RPMI7951 (cell line): ENCODE results near the gene SYCP3. TPM values are rescaled to one million over a fixed set of nuclear protein-coding genes. Genes with fewer than 3 reads are reported as not detected.

ENCODE experiments used
- DNase-seq: peaks from one replicate; pipeline ENCODE4 v3.0.0-alpha.2; 2012; ENCODE audit warnings: low read depth
- total RNA-seq: library from RNA; depleted of rRNA; stranded (reverse); fragments of >200 nt; shearing (Covaris generic); gene quantifications from 2 replicates; pipeline ENCODE4 v1.2.3, GENCODE V29; 2014; rRNA removed

The SYCP3 gene
- 0.20 TPM in 1 of 2 replicates, not detected in the other for total RNA-seq

DNA sequence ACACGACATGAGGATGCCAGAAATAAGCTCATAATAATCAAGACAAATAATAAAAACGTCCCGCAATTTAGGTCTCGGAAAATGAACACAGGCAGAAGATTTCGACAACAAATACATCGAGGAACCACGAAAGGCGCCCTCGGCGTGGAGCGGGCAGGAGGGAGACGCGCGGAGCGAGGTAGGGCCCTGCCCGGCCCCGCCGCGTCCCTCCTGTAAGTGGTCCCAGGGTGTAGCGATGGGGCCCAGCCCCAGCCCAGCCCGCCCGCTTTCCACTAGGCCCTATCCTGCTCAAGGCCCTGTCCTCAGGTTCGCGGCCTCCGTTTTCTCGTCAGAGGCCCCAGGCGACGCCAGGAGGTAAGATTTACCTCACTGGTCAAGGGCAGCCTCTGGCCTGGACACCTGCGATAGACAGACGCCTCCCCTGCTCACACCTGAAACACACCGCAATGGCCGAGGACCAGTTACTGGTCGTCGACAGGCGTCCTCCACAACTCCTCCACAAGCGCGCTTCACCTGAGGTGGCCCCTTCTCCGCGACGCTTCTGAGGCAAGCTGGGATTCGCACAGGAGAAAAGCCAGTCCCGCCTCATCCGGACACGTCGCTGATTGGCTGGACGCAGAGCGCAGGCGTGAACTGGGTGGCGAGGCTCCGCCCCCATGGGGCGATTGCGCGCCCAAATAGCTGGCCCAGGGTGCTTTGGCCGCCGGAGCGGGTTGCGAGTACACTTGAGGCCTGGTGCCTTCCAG is at the start of gene SYCP3:
SYCP3 (minus strand) TSS at position 543 of the 746 bp plus-strand sequence. CDS start 1,527 bp downstream, outside the sequence.
- no peak for DNase-seq

DNA sequence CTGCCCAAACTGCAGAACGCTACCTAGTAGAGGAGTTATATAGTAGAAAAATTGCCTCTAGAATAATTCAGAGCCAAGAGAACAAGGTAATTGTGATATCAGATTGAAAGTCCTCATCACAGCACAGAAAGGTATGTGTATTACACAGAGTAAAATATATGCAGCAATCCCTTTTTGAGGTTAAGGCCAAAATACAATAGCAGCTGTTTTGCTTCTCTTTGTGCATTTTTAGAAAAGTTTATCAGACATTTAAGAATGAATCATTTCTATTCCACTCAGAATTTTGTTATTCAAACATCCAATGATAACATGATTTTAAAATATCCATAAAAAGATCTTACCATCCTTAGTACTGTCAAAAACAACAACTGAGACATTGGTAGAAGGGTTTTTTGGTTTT is 46.4 kb upstream of the SYCP3 start:
- no peak for DNase-seq

- DNase-seq, result no peak
These were observed 45.1 kb upstream of the SYCP3 start for GRCh38 chr12:101784376-101784775.

GRCh38 chr12:101783838-101784237 is 44.6 kb upstream of the SYCP3 start:
- DNase-seq, result no peak

GRCh38 chr12:101783150-101783549 is 43.9 kb upstream of the SYCP3 start:
- DNase-seq, result no peak

DNA sequence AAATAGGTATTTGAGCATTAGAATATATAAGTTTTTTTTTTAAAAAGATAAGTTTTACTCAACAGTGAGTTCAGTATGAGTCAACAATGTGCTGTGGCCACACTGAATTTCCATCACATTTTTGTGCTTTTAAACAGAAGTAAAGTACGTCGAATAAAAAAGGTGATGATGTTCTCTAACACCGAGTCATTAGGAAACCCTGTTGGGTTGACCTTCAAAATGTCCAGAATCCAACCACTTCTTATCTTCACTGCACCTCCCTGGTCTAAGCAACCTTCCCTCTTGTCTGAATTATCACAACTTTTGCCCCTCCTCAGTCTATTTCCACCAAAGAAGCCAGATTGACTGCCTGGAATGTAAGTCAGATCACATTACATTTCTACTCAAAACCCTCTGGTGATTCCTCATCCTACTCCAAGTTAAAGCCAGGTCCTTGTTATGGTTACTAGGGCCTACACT is 43.0 kb upstream of the SYCP3 start:
- DNase-seq, result no peak

DNA sequence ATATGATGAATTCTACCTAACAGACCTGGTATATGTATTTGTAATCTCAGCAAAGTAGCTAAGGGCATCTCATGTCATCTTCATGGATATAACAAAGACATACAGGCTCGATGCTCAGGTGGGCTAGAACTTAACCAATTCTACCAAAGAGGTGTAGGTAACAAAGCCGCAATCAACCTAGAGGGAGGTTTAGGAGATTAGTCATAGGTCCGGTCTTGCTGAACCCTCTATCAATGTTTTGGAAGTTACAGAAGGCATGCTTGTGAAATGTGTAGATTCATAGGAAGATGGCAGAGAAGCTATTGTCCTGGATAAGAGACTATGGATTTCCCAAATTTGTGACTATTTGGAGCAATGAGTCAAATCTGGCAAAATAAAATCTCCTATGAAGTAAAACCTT is 42.6 kb upstream of the SYCP3 start:
- no peak for DNase-seq

DNA sequence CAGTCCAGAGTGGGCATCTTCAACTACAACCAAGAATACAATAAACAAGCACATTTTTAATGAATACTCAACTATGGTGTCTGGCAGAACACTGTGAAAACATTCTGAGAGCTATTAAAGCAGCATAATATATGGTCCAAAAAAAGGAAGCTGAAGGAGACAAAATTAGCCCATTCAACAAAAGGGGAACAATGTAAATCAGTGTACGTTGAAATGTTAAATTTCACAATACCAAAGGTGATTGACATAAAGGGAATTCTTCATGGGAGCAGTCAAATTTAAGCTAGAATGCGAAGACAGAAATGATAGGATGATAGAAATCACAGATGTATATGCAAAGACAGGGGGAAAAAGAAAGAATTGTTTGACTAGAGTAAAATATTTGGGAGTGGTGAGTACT is 41.3 kb upstream of the SYCP3 start:
- DNase-seq, result no peak

DNA sequence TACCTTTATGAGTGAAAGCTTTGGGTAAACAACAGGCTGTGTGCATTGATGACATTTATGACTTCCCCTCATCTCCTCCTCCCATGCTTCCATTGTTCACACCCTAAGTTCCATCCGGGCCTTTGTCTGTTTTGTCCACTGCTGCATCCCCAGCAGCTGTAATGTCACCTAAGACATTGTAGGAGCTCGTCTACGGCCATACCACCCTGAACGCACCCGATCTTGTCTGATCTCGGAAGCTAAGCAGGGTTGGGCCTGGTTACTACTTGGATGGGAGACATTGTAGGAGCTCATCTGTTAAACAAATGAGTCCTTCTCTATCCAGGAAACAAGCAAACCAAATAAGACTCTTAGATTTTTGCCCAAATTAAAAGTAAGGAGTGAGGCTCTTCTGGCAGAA is 40.4 kb upstream of the SYCP3 start:
- no peak for DNase-seq

DNA sequence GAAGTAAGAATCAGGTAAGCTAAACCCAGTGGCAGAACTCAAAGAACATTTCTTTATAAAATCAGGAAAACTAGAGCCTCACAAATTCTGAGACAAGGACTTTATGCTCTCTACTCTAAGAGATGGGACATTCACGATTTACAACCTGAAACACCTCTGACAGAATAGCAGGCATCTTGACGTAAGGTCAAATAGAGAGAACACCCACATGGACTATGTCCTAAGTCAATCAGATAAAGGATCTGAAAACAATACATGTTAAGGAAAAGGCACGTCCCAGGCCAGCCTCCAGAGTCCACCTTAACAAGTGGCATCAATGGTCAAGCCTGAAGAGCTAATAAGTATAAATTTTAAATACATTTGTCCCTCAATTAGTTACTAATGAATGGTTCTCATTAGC is 39.9 kb upstream of the SYCP3 start:
- no peak for DNase-seq

GRCh38 chr12:101777978-101778377 is 38.7 kb upstream of the SYCP3 start:
- no peak for DNase-seq

DNA sequence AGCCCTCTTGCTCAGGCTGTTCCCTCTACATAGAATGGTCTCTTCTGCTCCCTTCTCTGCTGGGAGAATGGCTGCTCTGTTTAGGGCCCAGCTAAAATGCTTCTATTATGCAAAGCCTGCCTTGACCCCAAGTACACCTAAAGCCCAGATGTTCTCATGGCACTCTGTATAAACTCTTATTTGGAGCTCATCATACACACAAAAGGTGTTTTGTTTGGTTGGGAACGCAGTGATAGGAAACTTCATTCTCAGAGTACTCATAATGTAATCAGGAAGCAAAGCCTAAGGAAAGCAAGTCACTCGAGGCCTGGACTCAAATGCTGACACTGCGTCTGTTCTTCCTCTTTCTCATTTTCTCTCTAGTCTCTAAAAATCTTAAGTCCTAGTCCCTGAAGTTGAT is 38.2 kb upstream of the SYCP3 start:
- DNase-seq, result peak; percentile 10

- no peak for DNase-seq
These were observed 36.6 kb upstream of the SYCP3 start for GRCh38 chr12:101775816-101776215.

- DNase-seq, result peak; percentile 59
These were observed 34.4 kb upstream of the SYCP3 start for GRCh38 chr12:101773650-101774162.

DNA sequence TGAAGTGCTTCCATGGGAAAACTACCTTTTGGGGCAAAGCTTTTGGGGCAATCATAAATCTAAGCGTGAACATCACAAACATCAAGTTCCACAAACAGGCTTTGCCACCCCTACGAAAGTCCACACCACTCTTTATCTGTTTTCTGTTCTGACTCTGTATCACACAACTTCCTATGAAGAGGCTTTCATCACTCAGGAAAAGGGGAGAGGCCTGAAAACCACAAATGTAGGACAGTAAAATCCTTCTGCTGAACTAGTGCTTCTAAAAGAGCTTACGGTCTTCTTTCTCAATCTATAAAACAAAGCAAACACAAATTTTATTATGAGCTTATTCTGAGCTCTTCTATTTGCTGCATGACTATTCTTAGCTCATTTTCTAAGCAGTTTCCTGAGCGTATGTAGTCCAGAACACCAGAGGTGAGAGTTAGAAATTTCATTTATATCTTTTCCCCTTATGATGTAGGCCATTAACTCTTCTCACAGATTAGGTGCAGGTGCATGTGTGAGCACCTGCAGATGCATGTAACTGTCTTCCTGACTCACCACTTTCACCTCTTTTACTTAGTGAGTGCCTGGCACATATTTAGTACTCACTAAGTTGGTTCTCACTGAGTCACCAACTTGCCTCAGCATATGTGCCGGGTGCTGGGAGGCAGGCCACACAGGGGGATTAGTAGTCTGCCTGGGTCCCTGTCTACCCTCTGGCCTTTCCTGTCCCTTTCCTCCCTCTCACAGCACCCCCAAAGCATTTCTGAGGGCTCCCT is 32.9 kb upstream of the SYCP3 start:
- DNase-seq, result no peak

- DNase-seq, result no peak
These were observed 30.6 kb upstream of the SYCP3 start for GRCh38 chr12:101769865-101770264.

- DNase-seq, result no peak
These were observed 29.5 kb upstream of the SYCP3 start for GRCh38 chr12:101768781-101769180.

DNA sequence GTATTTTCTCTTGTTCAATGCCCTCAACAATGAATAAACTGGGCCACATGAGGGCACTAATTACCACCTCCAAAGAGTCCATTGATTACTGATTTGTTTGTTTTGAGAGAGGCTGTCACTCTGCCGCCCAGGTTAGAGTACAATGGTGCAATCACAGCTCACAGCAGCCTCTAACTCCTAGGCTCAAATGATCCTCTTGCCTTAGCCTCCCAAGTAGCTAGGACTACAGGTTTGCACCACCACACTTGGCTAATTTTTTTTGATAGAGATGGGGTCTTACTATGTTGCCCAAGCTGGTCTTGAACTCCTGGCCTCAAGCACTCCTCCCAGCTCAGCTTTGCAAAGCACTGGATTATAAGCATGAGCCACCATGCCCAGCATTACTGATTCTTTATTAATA is 28.3 kb upstream of the SYCP3 start:
- no peak for DNase-seq

DNA sequence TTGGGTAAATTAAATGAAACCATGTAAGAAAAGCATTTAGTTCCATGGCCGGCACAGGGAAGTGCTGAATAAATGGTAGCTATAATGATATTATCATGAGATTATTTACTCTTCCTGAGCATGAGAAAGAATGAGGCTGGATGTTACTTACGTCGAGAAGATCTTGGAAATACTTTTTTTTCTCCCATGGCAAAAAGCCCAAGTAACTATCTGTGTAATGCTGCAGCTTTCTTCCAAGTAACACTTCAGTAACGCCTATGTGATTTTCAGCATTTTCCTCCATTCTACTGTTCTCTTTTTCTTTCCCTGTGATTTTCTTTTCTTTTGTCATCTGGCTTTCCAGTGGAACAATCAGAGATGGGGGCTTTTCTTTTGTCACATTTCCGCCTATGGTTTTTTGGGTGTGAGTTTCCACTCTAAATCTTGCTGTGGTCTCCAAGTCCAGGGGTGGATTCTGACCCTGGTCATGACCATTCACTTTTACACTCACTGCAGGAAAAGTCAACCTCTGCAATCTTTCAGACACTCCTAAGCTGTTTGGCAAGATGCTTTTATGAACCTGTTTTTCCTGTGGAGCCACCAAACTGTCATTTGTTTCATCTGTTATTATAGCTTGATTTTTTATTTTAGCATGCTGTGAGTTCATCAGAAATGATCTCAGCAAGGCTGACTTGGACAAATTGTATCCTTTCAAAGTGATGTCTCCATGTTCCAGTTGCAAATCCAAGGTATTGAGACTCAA is 25.0 kb upstream of the SYCP3 start:
- DNase-seq, result no peak

GRCh38 chr12:101763246-101763931 is 24.1 kb upstream of the SYCP3 start:
- DNase-seq, result no peak

DNA sequence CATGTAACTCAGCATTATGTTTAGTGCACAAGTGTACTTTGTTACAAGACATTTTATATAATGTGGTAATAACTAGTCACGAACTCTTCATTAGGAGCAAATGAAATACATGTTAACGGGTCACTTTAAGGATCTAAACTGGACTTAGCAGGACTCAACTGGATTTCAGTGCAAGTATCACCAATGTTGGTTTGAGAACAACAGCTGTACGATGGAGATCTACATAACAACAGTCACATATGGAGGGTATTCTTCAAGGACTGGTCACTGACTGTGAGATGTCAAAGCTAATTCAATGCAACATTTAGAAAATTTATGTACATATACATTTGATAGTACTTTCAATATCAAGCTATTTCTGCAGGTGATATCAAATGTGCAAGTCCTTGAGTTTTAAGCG is 22.5 kb upstream of the SYCP3 start:
- no peak for DNase-seq

DNA sequence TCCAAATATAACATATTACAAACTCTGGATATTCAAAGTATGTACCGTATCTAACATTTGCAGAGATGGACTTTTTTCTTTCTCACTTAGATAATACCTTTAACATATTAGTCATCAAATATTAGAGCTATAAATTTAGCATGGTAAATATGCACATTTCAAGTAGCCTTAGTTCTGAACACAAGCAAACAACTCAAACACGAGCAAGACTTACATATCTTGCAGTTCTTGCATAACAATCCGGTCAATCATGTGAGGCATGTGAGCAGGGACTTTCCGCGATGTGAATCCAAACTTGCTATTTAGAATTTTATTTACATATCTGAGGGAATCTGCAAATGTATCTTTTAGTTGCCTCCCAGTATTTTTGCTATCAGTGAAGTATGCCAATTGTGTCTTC is 22.1 kb upstream of the SYCP3 start:
- DNase-seq, result no peak
